Measurements from ENCODE around the gene PHF2. TPM values are rescaled to one million over a fixed set of nuclear protein-coding genes. Genes with fewer than 3 reads are reported as not detected.

The PHF2 gene
- polyA plus RNA-seq, 1 of the 3 experiments (the other 2 are of a cell fraction): 11.2 TPM

DNA sequence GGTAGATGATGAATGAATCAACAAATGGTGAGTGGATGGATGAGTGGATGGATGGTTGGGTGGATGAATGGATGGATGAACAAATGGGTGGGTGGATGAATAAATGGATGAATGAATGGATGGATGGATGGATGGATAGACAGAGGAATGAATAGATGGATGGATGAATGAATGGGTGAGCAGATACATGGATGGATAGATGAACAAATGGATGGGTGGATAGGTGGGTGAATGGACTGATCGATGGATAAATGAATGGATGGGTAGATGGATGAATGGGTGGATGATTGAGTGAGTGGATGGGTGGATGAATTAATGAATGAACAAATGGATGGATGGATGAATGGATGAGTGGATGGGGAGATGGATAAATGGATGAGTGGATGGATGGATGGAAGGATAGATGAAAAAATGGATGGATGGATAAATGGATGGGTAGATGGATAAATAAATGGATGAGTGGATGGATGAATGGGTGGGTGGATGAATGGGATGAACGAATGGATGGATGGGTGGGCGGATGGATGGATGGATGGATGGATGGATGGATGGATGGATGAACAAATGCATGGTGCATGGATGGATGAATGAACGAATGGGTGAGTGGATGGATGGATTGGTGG is 85.7 kb downstream of the PHF2 start:
- Histone ChIP-seq H3K27ac (ENCODE audit: low read depth in 2 of 2, low read length in 1 of 2) (no peak overlapping the region), H3K4me1 (ENCODE audit: control insufficient read depth in 1 of 2, insufficient read depth in 2 of 2, low read depth in 1 of 2, low read length in 1 of 2) (no peaks in the 10 kb centered on the region), H3K36me3 (replicated peaks in 1 of 2; ENCODE audit: control insufficient read depth in 1 of 2, insufficient read depth in 2 of 2, low read length in 1 of 2) (peaks cover 0 to 3% of the 10 kb centered on the region in 2 experiments), H3K79me2 (ENCODE audit: insufficient read depth) (no peaks in the 10 kb centered on the region), H3K9me3 (no peaks in the 10 kb centered on the region), H3K9ac (no peak overlapping the region), H3K4me3 (ENCODE audit: low read depth in 2 of 2, low read length in 1 of 2) (no peak overlapping the region), H4K20me1 (ENCODE audit: insufficient read depth) (no peaks in the 10 kb centered on the region), H3K9me2 (no peaks in the 10 kb centered on the region), H3K27me3 (ENCODE audit: insufficient read depth) (no peaks in the 10 kb centered on the region), H3K4me2 (no peak overlapping the region), H2AFZ (ENCODE audit: low read depth) (no peak overlapping the region), H3F3A (replicated peaks; ENCODE audit: insufficient read depth) (no peaks in the 10 kb centered on the region)
- no peak for DNase-seq
- CTCF ChIA-PET: no interaction called here
- no peak for TF ChIP-seq MXI1 (IDR thresholded peaks at IDR 0.05; ENCODE audit: low read depth, low read length)
- TF ChIP-seq, protein P1, sequence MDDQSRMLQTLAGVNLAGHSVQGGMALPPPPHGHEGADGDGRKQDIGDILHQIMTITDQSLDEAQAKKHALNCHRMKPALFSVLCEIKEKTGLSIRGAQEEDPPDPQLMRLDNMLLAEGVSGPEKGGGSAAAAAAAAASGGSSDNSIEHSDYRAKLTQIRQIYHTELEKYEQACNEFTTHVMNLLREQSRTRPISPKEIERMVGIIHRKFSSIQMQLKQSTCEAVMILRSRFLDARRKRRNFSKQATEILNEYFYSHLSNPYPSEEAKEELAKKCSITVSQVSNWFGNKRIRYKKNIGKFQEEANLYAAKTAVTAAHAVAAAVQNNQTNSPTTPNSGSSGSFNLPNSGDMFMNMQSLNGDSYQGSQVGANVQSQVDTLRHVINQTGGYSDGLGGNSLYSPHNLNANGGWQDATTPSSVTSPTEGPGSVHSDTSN (IDR thresholded peaks at IDR 0.05): no peak
- no peak for TF ChIP-seq GABPA (IDR thresholded peaks at IDR 0.05; ENCODE audit: low read depth)
- TF ChIP-seq RAD21 (IDR thresholded peaks at IDR 0.05; ENCODE audit: low read length): no peak
- no peak for TF ChIP-seq TEAD4 (IDR thresholded peaks at IDR 0.05; ENCODE audit: borderline replicate concordance, insufficient read depth)
- no peak for TF ChIP-seq TAF1 (IDR thresholded peaks at IDR 0.05; ENCODE audit: borderline replicate concordance, low read depth, low read length)
- no peak for TF ChIP-seq RXRA (IDR thresholded peaks at IDR 0.05; ENCODE audit: borderline replicate concordance, low read depth)
- WGBS (ENCODE audit: low lambda C conversion rate): 96% methylated on average over 4 of the region's 4 CpGs
- POLR2A ChIA-PET: no interaction called here

DNA sequence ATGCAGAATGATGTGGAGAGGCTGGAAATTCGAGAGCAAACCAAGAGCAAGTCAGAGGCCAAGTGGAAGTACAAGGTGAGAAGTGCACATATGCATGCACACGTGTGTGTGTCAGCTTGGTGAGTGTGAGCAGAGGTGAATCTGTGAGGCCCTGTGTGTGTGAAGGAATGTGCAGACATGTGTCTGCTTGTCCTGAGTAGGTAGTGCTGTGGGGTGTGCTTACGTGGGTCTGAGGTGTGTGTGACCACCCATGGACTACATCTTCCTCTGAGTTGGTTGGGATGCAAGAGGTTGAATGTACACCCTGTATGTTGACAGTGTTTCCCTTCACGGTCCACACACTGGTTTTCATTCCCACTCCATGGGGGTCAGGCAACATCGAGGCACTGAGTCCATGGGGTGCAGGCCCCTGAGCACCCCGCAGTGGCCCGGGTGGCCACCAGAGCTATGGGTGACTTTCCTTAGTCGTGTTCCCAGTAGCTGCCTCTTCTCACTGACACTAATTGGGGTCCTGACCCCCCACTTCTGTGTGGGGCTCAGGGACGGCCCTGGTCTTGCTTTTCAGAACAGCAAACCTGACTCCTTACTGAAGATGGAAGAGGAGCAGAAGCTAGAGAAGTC is 86.7 kb downstream of the PHF2 start:
- no peak overlapping the region for H3K4me2 ChIP-seq
- H3K9ac ChIP-seq: no peak overlapping the region
- no peaks in the 10 kb centered on the region for H3K9me2 ChIP-seq
- ChIA-PET POLR2A (no interaction called here), CTCF (no interaction called here)
- 75% methylated on average over 9 of the region's 9 CpGs for WGBS (ENCODE audit: low lambda C conversion rate)
- no peaks in the 10 kb centered on the region for H3K79me2 ChIP-seq (ENCODE audit: insufficient read depth)
- no peaks in the 10 kb centered on the region for H3K27me3 ChIP-seq (ENCODE audit: insufficient read depth)
- H3K9me3 ChIP-seq: no peaks in the 10 kb centered on the region
- no peak overlapping the region for H2AFZ ChIP-seq (ENCODE audit: low read depth)
- DNase-seq: no peak
- H3K36me3 ChIP-seq (replicated peaks in 1 of 2; ENCODE audit: control insufficient read depth in 1 of 2, insufficient read depth in 2 of 2, low read length in 1 of 2): peaks cover 0 to 3% of the 10 kb centered on the region in 2 experiments
- no peak overlapping the region for H3K27ac ChIP-seq (ENCODE audit: low read depth in 2 of 2, low read length in 1 of 2)
- no peaks in the 10 kb centered on the region for H4K20me1 ChIP-seq (ENCODE audit: insufficient read depth)
- H3K4me1 ChIP-seq (ENCODE audit: control insufficient read depth in 1 of 2, insufficient read depth in 2 of 2, low read depth in 1 of 2, low read length in 1 of 2): no peaks in the 10 kb centered on the region
- no peaks in the 10 kb centered on the region for H3F3A ChIP-seq (replicated peaks; ENCODE audit: insufficient read depth)
- no peak overlapping the region for H3K4me3 ChIP-seq (ENCODE audit: low read depth in 2 of 2, low read length in 1 of 2)
- TF ChIP-seq, protein P2, sequence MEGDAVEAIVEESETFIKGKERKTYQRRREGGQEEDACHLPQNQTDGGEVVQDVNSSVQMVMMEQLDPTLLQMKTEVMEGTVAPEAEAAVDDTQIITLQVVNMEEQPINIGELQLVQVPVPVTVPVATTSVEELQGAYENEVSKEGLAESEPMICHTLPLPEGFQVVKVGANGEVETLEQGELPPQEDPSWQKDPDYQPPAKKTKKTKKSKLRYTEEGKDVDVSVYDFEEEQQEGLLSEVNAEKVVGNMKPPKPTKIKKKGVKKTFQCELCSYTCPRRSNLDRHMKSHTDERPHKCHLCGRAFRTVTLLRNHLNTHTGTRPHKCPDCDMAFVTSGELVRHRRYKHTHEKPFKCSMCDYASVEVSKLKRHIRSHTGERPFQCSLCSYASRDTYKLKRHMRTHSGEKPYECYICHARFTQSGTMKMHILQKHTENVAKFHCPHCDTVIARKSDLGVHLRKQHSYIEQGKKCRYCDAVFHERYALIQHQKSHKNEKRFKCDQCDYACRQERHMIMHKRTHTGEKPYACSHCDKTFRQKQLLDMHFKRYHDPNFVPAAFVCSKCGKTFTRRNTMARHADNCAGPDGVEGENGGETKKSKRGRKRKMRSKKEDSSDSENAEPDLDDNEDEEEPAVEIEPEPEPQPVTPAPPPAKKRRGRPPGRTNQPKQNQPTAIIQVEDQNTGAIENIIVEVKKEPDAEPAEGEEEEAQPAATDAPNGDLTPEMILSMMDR (IDR thresholded peaks at IDR 0.05): no peak
- TF ChIP-seq GATA2 (CRISPR knock-in tag; IDR thresholded peaks at IDR 0.05) (no peak), SIN3A (IDR thresholded peaks at IDR 0.05; ENCODE audit: borderline replicate concordance, low read depth, low read length) (no peak), TEAD4 (IDR thresholded peaks at IDR 0.05; ENCODE audit: borderline replicate concordance, insufficient read depth) (no peak), JUND (IDR thresholded peaks at IDR 0.05) (no peak), TCF12 (IDR thresholded peaks at IDR 0.05) (no peak), FOXJ3 (CRISPR knock-in tag; IDR thresholded peaks at IDR 0.05) (no peak), YY1 (IDR thresholded peaks at IDR 0.05; ENCODE audit: low read depth) (no peak), RCOR1 (IDR thresholded peaks at IDR 0.05; ENCODE audit: low read length) (no peak), RXRA (IDR thresholded peaks at IDR 0.05; ENCODE audit: borderline replicate concordance, low read depth) (no peak), MEF2A (IDR thresholded peaks at IDR 0.05; ENCODE audit: borderline replicate concordance, low read depth) (no peak)
- TF ChIP-seq, protein P3, sequence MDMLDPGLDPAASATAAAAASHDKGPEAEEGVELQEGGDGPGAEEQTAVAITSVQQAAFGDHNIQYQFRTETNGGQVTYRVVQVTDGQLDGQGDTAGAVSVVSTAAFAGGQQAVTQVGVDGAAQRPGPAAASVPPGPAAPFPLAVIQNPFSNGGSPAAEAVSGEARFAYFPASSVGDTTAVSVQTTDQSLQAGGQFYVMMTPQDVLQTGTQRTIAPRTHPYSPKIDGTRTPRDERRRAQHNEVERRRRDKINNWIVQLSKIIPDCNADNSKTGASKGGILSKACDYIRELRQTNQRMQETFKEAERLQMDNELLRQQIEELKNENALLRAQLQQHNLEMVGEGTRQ (IDR thresholded peaks at IDR 0.05; ENCODE audit: borderline replicate concordance, low read depth, low read length): no peak
- TF ChIP-seq, protein P4, sequence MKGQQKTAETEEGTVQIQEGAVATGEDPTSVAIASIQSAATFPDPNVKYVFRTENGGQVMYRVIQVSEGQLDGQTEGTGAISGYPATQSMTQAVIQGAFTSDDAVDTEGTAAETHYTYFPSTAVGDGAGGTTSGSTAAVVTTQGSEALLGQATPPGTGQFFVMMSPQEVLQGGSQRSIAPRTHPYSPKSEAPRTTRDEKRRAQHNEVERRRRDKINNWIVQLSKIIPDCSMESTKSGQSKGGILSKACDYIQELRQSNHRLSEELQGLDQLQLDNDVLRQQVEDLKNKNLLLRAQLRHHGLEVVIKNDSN (IDR thresholded peaks at IDR 0.05; ENCODE audit: borderline replicate concordance, low read depth): no peak
- TF ChIP-seq, protein P5, sequence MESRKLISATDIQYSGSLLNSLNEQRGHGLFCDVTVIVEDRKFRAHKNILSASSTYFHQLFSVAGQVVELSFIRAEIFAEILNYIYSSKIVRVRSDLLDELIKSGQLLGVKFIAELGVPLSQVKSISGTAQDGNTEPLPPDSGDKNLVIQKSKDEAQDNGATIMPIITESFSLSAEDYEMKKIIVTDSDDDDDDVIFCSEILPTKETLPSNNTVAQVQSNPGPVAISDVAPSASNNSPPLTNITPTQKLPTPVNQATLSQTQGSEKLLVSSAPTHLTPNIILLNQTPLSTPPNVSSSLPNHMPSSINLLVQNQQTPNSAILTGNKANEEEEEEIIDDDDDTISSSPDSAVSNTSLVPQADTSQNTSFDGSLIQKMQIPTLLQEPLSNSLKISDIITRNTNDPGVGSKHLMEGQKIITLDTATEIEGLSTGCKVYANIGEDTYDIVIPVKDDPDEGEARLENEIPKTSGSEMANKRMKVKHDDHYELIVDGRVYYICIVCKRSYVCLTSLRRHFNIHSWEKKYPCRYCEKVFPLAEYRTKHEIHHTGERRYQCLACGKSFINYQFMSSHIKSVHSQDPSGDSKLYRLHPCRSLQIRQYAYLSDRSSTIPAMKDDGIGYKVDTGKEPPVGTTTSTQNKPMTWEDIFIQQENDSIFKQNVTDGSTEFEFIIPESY (IDR thresholded peaks at IDR 0.05; ENCODE audit: borderline replicate concordance, low read depth): no peak
- TF ChIP-seq, protein P6, sequence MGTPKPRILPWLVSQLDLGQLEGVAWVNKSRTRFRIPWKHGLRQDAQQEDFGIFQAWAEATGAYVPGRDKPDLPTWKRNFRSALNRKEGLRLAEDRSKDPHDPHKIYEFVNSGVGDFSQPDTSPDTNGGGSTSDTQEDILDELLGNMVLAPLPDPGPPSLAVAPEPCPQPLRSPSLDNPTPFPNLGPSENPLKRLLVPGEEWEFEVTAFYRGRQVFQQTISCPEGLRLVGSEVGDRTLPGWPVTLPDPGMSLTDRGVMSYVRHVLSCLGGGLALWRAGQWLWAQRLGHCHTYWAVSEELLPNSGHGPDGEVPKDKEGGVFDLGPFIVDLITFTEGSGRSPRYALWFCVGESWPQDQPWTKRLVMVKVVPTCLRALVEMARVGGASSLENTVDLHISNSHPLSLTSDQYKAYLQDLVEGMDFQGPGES (IDR thresholded peaks at IDR 0.05; ENCODE audit: low read depth, low read length): no peak

All from SK-N-SH (cell line).